Measurements from ENCODE around the gene JAM3.
A peak's percentile ranks its signal among the peaks of the same experiment; 100 is the strongest.
"Not testable (repeated sequence)": the region's sequence is repeated elsewhere in the genome, so short reads cannot be mapped to it uniquely, and the experiment has no call there.

The JAM3 gene

GRCh38 chr11:134063991-134064747 lies 4.7 kb upstream of the JAM3 start:
- peaks cover 11% of the 10 kb centered on the region for H3K27me3 Mint-ChIP-seq
- H3K4me1 Mint-ChIP-seq = peaks cover 11% of the 10 kb centered on the region
- H3K9me3 Mint-ChIP-seq = no peaks in the 10 kb centered on the region

GRCh38 chr11:134065381-134065780 lies 3.5 kb upstream of the JAM3 start:
- no peak overlapping the region for H3K4me3 Mint-ChIP-seq
- H3K27me3 Mint-ChIP-seq = peaks cover 4% of the 10 kb centered on the region
- H3K36me3 Mint-ChIP-seq (ENCODE audit: low read depth) = no peaks in the 10 kb centered on the region
- H3K4me1 Mint-ChIP-seq = peaks cover 13% of the 10 kb centered on the region
- ATAC-seq = no peak
- no peaks in the 10 kb centered on the region for H3K9me3 Mint-ChIP-seq
- no peak overlapping the region for H3K27ac Mint-ChIP-seq
- DNase-seq = no peak

More at GRCh38 chr11:134063991-134064747, 4.7 kb upstream of the JAM3 start:
- Mint-ChIP-seq H3K27ac (no peak overlapping the region), H3K4me3 (no peak overlapping the region), H3K36me3 (ENCODE audit: low read depth) (no peaks in the 10 kb centered on the region)
- no peak for ATAC-seq
- no peak for DNase-seq

GRCh38 chr11:134066943-134067885 lies 1.7 kb upstream of the JAM3 start:
- DNase-seq = no peak
- Mint-ChIP-seq H3K4me1 (peaks cover 16% of the 10 kb centered on the region), H3K9me3 (no peaks in the 10 kb centered on the region), H3K36me3 (ENCODE audit: low read depth) (no peaks in the 10 kb centered on the region), H3K4me3 (no peak overlapping the region), H3K27ac (no peak overlapping the region), H3K27me3 (peaks cover 4% of the 10 kb centered on the region)
- ATAC-seq = no peak

- Mint-ChIP-seq H3K27ac (no peak overlapping the region), H3K4me1 (peaks cover 16% of the 10 kb centered on the region), H3K27me3 (peaks cover 4% of the 10 kb centered on the region), H3K9me3 (no peaks in the 10 kb centered on the region), H3K36me3 (ENCODE audit: low read depth) (no peaks in the 10 kb centered on the region), H3K4me3 (peak overlapping the region; percentile 50)
- ATAC-seq = no peak
- DNase-seq = no peak
Observed at GRCh38 chr11:134069426-134070341, 812 bp downstream of the JAM3 start.

- peak overlapping the region; percentile 50 for H3K4me3 Mint-ChIP-seq
Observed at GRCh38 chr11:134070342-134070845, 1.5 kb downstream of the JAM3 start.

GRCh38 chr11:134071306-134071705 lies 2.4 kb downstream of the JAM3 start:
- Mint-ChIP-seq H3K27ac (no peak overlapping the region), H3K4me3 (no peak overlapping the region), H3K27me3 (peaks cover 4% of the 10 kb centered on the region), H3K4me1 (peaks cover 16% of the 10 kb centered on the region), H3K9me3 (no peaks in the 10 kb centered on the region), H3K36me3 (ENCODE audit: low read depth) (no peaks in the 10 kb centered on the region)
- DNase-seq (no peak), ATAC-seq (no peak)

More at GRCh38 chr11:134070342-134070845, 1.5 kb downstream of the JAM3 start:
- ATAC-seq (no peak), DNase-seq (no peak)
- peaks cover 4% of the 10 kb centered on the region for H3K27me3 Mint-ChIP-seq
- H3K4me1 Mint-ChIP-seq = peaks cover 16% of the 10 kb centered on the region
- H3K27ac Mint-ChIP-seq = no peak overlapping the region
- H3K36me3 Mint-ChIP-seq (ENCODE audit: low read depth) = no peaks in the 10 kb centered on the region
- no peaks in the 10 kb centered on the region for H3K9me3 Mint-ChIP-seq

GRCh38 chr11:134071766-134072402 lies 3.0 kb downstream of the JAM3 start:
- H3K27ac Mint-ChIP-seq = no peak overlapping the region
- DNase-seq (no peak), ATAC-seq (no peak)
- H3K9me3 Mint-ChIP-seq = no peaks in the 10 kb centered on the region
- peaks cover 4% of the 10 kb centered on the region for H3K27me3 Mint-ChIP-seq
- no peak overlapping the region for H3K4me3 Mint-ChIP-seq
- H3K4me1 Mint-ChIP-seq = peaks cover 16% of the 10 kb centered on the region
- H3K36me3 Mint-ChIP-seq (ENCODE audit: low read depth) = no peaks in the 10 kb centered on the region

GRCh38 chr11:134072844-134073243 lies 4.0 kb downstream of the JAM3 start:
- peaks cover 16% of the 10 kb centered on the region for H3K4me1 Mint-ChIP-seq
- no peaks in the 10 kb centered on the region for H3K9me3 Mint-ChIP-seq
- ATAC-seq = no peak
- no peaks in the 10 kb centered on the region for H3K36me3 Mint-ChIP-seq (ENCODE audit: low read depth)
- H3K27me3 Mint-ChIP-seq = peaks cover 4% of the 10 kb centered on the region
- no peak for DNase-seq
- H3K4me3 Mint-ChIP-seq = no peak overlapping the region
- no peak overlapping the region for H3K27ac Mint-ChIP-seq

GRCh38 chr11:134074346-134074745 lies 5.5 kb downstream of the JAM3 start:
- Mint-ChIP-seq H3K4me3 (no peak overlapping the region), H3K36me3 (ENCODE audit: low read depth) (peaks cover 2% of the 10 kb centered on the region), H3K9me3 (no peaks in the 10 kb centered on the region), H3K27ac (no peak overlapping the region), H3K4me1 (peaks cover 10% of the 10 kb centered on the region), H3K27me3 (no peaks in the 10 kb centered on the region)
- no peak for ATAC-seq
- DNase-seq = no peak

GRCh38 chr11:134074766-134075165 lies 5.9 kb downstream of the JAM3 start:
- Mint-ChIP-seq H3K4me1 (peaks cover 9% of the 10 kb centered on the region), H3K27me3 (no peaks in the 10 kb centered on the region), H3K27ac (no peak overlapping the region), H3K36me3 (ENCODE audit: low read depth) (peaks cover 2% of the 10 kb centered on the region), H3K9me3 (no peaks in the 10 kb centered on the region), H3K4me3 (no peak overlapping the region)
- ATAC-seq (no peak), DNase-seq (no peak)

- Mint-ChIP-seq H3K27ac (no peak overlapping the region), H3K36me3 (ENCODE audit: low read depth) (peaks cover 21% of the 10 kb centered on the region), H3K4me3 (no peak overlapping the region), H3K4me1 (no peaks in the 10 kb centered on the region), H3K9me3 (peaks cover 10% of the 10 kb centered on the region), H3K27me3 (no peaks in the 10 kb centered on the region)
- DNase-seq (no peak), ATAC-seq (no peak)
Observed at GRCh38 chr11:134079317-134079716, 10.4 kb downstream of the JAM3 start.

GRCh38 chr11:134081258-134081657 lies 12.4 kb downstream of the JAM3 start:
- not testable (repeated sequence) for DNase-seq, H3K27me3 Mint-ChIP-seq, H3K27ac Mint-ChIP-seq, H3K4me3 Mint-ChIP-seq, H3K4me1 Mint-ChIP-seq, ATAC-seq
- Mint-ChIP-seq H3K9me3 (peaks cover 10% of the 10 kb centered on the region), H3K36me3 (ENCODE audit: low read depth) (peaks cover 22% of the 10 kb centered on the region)

GRCh38 chr11:134082990-134083389 lies 14.1 kb downstream of the JAM3 start:
- H3K27ac Mint-ChIP-seq = no peak overlapping the region
- DNase-seq (no peak), ATAC-seq (no peak)
- H3K4me1 Mint-ChIP-seq = no peaks in the 10 kb centered on the region
- H3K4me3 Mint-ChIP-seq = no peak overlapping the region
- H3K36me3 Mint-ChIP-seq (ENCODE audit: low read depth) = peaks cover 22% of the 10 kb centered on the region
- peaks cover 2% of the 10 kb centered on the region for H3K27me3 Mint-ChIP-seq
- H3K9me3 Mint-ChIP-seq = peaks cover 10% of the 10 kb centered on the region
